Measurements from ENCODE around the gene MALRD1. TPM values are rescaled to one million over a fixed set of nuclear protein-coding genes. Genes with fewer than 3 reads are reported as not detected.

MALRD1 gene
- total and polyA plus RNA-seq, 3 donors from 2014 or later, result 3.3 to 26.7 (median 19.3) TPM

DNA sequence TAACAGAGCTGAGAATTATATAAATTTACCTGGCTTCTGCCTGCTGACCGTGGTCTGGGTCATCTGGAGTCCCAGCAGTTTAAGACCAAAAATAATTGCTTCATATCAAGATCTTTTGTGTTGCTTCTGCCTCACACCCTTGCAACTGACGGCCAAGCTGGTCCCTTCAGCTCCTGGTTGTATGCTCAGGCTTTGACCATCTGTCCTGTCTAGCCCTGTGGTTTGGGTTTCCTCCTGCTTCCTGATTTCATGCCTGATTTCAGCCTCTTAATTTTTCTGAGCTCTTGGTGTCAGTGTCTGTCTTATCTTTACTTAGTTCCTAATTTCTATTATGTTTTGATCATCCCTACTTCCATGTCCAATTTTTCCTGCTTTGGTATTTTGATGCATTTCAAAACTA is 679.8 kb downstream of the MALRD1 start:
- no peak for DNase-seq
- Histone ChIP-seq H3K4me1 (no peaks in the 10 kb centered on the region), H3K27me3 (no peaks in the 10 kb centered on the region), H3K9me3 (no peaks in the 10 kb centered on the region), H3K4me3 (no peak overlapping the region), H3K27ac (no peak overlapping the region), H3K36me3 (ENCODE audit: low read depth, missing control alignments) (no peaks in the 10 kb centered on the region)
- 75 to 89% methylated on average over 2 of the region's 2 CpGs for WGBS, 2 donors
- intact Hi-C loops (cut with DNase I; ENCODE audit: low total_unique reads), result no loop called here
- TF ChIP-seq, protein P1, sequence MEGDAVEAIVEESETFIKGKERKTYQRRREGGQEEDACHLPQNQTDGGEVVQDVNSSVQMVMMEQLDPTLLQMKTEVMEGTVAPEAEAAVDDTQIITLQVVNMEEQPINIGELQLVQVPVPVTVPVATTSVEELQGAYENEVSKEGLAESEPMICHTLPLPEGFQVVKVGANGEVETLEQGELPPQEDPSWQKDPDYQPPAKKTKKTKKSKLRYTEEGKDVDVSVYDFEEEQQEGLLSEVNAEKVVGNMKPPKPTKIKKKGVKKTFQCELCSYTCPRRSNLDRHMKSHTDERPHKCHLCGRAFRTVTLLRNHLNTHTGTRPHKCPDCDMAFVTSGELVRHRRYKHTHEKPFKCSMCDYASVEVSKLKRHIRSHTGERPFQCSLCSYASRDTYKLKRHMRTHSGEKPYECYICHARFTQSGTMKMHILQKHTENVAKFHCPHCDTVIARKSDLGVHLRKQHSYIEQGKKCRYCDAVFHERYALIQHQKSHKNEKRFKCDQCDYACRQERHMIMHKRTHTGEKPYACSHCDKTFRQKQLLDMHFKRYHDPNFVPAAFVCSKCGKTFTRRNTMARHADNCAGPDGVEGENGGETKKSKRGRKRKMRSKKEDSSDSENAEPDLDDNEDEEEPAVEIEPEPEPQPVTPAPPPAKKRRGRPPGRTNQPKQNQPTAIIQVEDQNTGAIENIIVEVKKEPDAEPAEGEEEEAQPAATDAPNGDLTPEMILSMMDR (IDR thresholded peaks at IDR 0.05), result no peak
- no peak for TF ChIP-seq POLR2A (IDR thresholded peaks at IDR 0.05)

DNA sequence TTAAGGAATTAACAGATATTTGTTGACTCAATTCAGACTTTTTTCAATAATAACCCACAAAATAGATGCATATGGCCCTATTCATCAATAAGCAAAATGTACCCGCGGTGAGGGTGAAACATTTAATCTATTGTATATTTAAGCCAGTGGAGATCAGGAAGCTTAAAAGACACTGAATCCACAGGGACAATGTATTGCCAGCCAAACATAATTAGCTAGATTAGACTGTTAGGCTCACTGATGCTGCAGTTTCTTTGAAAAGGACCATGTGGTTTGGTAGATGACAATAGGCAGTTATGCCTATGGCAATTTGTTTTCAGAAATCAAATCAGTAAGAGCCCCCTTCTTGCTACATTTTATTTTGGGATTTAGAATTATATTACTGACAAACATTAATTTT is 680.4 kb downstream of the MALRD1 start:
- DNase-seq, result no peak
- WGBS, 2 donors, result 88 to 91% methylated on average over 2 of the region's 2 CpGs
- Histone ChIP-seq H3K4me1 (no peaks in the 10 kb centered on the region), H3K27ac (no peak overlapping the region), H3K4me3 (no peak overlapping the region), H3K9me3 (no peaks in the 10 kb centered on the region), H3K36me3 (ENCODE audit: low read depth, missing control alignments) (no peaks in the 10 kb centered on the region), H3K27me3 (no peaks in the 10 kb centered on the region)
- TF ChIP-seq POLR2A (IDR thresholded peaks at IDR 0.05), result no peak
- TF ChIP-seq, protein P1 (IDR thresholded peaks at IDR 0.05), result no peak
- intact Hi-C loops (cut with DNase I; ENCODE audit: low total_unique reads), result no loop called here

DNA sequence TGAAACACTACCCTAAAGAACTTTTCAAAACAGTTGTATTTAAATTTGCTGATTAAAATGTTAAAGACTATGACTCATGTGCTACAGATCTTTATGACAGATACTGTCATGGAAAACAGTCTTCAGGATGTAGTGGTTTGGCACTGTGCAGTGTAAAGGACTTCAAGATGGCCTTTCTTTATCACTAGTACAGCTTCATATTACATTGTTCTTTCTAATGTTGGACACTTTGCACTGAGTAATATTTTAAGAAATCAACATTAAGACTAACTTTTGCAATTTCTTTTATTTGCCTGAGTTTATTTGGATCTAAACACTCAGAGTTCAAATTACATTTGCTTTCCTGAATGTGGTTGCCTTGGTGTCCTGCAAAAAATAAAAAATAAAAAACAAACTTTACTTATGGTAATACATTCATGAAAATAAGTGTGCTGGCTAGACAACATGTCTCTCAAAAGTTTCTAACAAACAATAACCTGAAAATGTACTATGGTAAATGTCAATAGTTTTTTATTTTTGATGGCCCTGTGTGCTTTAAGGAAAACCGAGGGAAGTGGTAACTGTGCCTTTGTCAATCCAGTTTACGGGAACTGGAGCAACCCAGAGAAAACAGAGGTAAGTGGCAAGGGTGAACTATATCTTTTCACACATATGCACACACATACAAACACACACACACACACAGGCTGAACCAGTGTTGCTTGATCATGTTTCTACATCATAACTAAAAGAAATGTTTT is 681.7 kb downstream of the MALRD1 start:
- no peak for DNase-seq
- TF ChIP-seq, protein P1 (IDR thresholded peaks at IDR 0.05), result no peak
- TF ChIP-seq POLR2A (IDR thresholded peaks at IDR 0.05), result no peak
- H3K4me3 ChIP-seq, result no peak overlapping the region
- no peaks in the 10 kb centered on the region for H3K27me3 ChIP-seq
- H3K9me3 ChIP-seq, result no peaks in the 10 kb centered on the region
- H3K27ac ChIP-seq, result no peak overlapping the region
- intact Hi-C loops (cut with DNase I; ENCODE audit: low total_unique reads), result no loop called here
- no peaks in the 10 kb centered on the region for H3K36me3 ChIP-seq (ENCODE audit: low read depth, missing control alignments)
- WGBS, 2 donors, result 83 to 88% methylated on average over 2 of the region's 2 CpGs
- no peaks in the 10 kb centered on the region for H3K4me1 ChIP-seq

GRCh38 chr10:19730907-19731217 is 682.3 kb downstream of the MALRD1 start:
- Histone ChIP-seq H3K27ac (no peak overlapping the region), H3K4me3 (no peak overlapping the region), H3K36me3 (ENCODE audit: low read depth, missing control alignments) (no peaks in the 10 kb centered on the region), H3K9me3 (no peaks in the 10 kb centered on the region), H3K4me1 (no peaks in the 10 kb centered on the region), H3K27me3 (no peaks in the 10 kb centered on the region)
- intact Hi-C loops (cut with DNase I; ENCODE audit: low total_unique reads), result no loop called here
- DNase-seq, result no peak
- TF ChIP-seq, protein P1 (IDR thresholded peaks at IDR 0.05), result no peak

- no peak for DNase-seq
- Histone ChIP-seq H3K27me3 (no peaks in the 10 kb centered on the region), H3K4me3 (no peak overlapping the region), H3K36me3 (ENCODE audit: low read depth, missing control alignments) (no peaks in the 10 kb centered on the region), H3K4me1 (no peaks in the 10 kb centered on the region), H3K27ac (no peak overlapping the region), H3K9me3 (no peaks in the 10 kb centered on the region)
- intact Hi-C loops (cut with DNase I; ENCODE audit: low total_unique reads), result no loop called here
- WGBS, 2 donors, result 95% methylated on average over 2 of the region's 2 CpGs
- TF ChIP-seq, protein P1 (IDR thresholded peaks at IDR 0.05), result no peak
- no peak for TF ChIP-seq POLR2A (IDR thresholded peaks at IDR 0.05)
Observed at GRCh38 chr10:19731560-19731959, 683.0 kb downstream of the MALRD1 start.
